GM23338 (cell line): Measurements from ENCODE around the gene NCR2. TPM values are rescaled to one million over a fixed set of nuclear protein-coding genes. Genes with fewer than 3 reads are reported as not detected.

Experiments
- ATAC-seq: fragments of 200-7000 bp; cut with Tn5 transposase; 3 replicates; pipeline ENCODE4 v1.9.1; 2020
- DNase-seq: peaks from one replicate; pipeline ENCODE4 v3.0.0-alpha.2; 2015; ENCODE audit warnings: low spot score
- H2AFZ ChIP-seq: fragments of 200-600 bp; sonication (generic); 2 replicates; pipeline ENCODE4 v1.8.0; 2016; ENCODE audit warnings: antibody characterized with exemption, mild to moderate bottlenecking, moderate library complexity
- H3F3A ChIP-seq: fragments of 200-600 bp; sonication (generic); replicated peaks from 2 replicates; pipeline ENCODE4 v1.8.0; 2017; ENCODE audit warnings: antibody characterized with exemption, mixed run types, low read depth
- H3K27ac ChIP-seq: fragments of 200-600 bp; sonication (generic); 2 replicates; pipeline ENCODE4 v1.6.1; 2016; ENCODE audit warnings: low read depth
- H3K27me3 ChIP-seq: fragments of 200-600 bp; sonication (generic); 2 replicates; pipeline ENCODE4 v1.8.0; 2016; ENCODE audit warnings: mild to moderate bottlenecking, mixed run types, moderate library complexity; ENCODE audit not compliant: insufficient read depth
- H3K36me3 ChIP-seq: fragments of 200-600 bp; sonication (generic); 2 replicates; pipeline ENCODE4 v1.8.0; 2016; ENCODE audit warnings: mild to moderate bottlenecking; ENCODE audit not compliant: insufficient read depth
- H3K4me1 ChIP-seq: fragments of 200-600 bp; sonication (generic); 2 replicates; pipeline ENCODE4 v1.8.0; 2016; ENCODE audit warnings: mild to moderate bottlenecking, moderate library complexity; ENCODE audit not compliant: insufficient read depth
- H3K4me2 ChIP-seq: fragments of 200-600 bp; sonication (generic); 2 replicates; pipeline ENCODE4 v1.7.1; 2017; ENCODE audit warnings: mixed run types
- H3K4me3 ChIP-seq: fragments of 200-600 bp; sonication (generic); 2 replicates; pipeline ENCODE4 v1.6.1; 2016; ENCODE audit warnings: mixed run types
- H3K79me2 ChIP-seq: fragments of 200-600 bp; sonication (generic); replicated peaks from 2 replicates; pipeline ENCODE4 v1.8.0; 2017; ENCODE audit warnings: mild to moderate bottlenecking; ENCODE audit not compliant: insufficient read depth
- H3K9me2 ChIP-seq: fragments of 200-600 bp; sonication (generic); 2 replicates; pipeline ENCODE4 v1.8.0; 2017; ENCODE audit not compliant: insufficient read depth
- H4K20me1 ChIP-seq: fragments of 200-600 bp; sonication (generic); replicated peaks from 2 replicates; pipeline ENCODE4 v1.8.0; 2017; ENCODE audit warnings: mild to moderate bottlenecking; ENCODE audit not compliant: insufficient read depth
- H3K27ac Mint-ChIP-seq: 2 replicates; pipeline ENCODE4 v1.8.0; 2020; ENCODE audit warnings: inconsistent platforms, mild to moderate bottlenecking, moderate library complexity, mixed read lengths
- H3K27me3 Mint-ChIP-seq: 3 replicates; pipeline ENCODE4 v1.8.0; 2022; ENCODE audit warnings: low read depth, mild to moderate bottlenecking, moderate library complexity, mixed read lengths, inconsistent platforms; ENCODE audit not compliant: insufficient read depth, poor library complexity
- H3K36me3 Mint-ChIP-seq: 3 replicates; pipeline ENCODE4 v1.8.0; 2021; ENCODE audit warnings: low read depth, mild to moderate bottlenecking, inconsistent platforms, moderate library complexity, mixed read lengths
- H3K4me1 Mint-ChIP-seq: 3 replicates; pipeline ENCODE4 v1.8.0; 2020; ENCODE audit warnings: mild to moderate bottlenecking, inconsistent platforms, mixed read lengths
- H3K4me3 Mint-ChIP-seq: 3 replicates; pipeline ENCODE4 v1.8.0; 2021; ENCODE audit warnings: moderate library complexity, mild to moderate bottlenecking, inconsistent platforms, mixed read lengths
- H3K9me3 Mint-ChIP-seq: 3 replicates; pipeline ENCODE4 v1.8.0; 2020; ENCODE audit warnings: moderate library complexity, mild to moderate bottlenecking, inconsistent platforms, mixed read lengths
- CREB1 ChIP-seq: fragments of 250-450 bp; sonication (Bioruptor Pico); IDR thresholded peaks from 2 replicates; pipeline ENCODE4 v1.5.0; 2020; ENCODE audit warnings: low read depth, mild to moderate bottlenecking, moderate library complexity
- CTCF ChIP-seq, 2 experiments: fragments of 200-600 bp in 1 of 2; sonication (generic) in 1 of 2; conservative IDR thresholded peaks; 2 replicates each; pipeline versions ENCODE4 v1.5.1 to v1.6.1; 2016 to 2017; ENCODE audit warnings: antibody characterized with exemption in 2 of 2, low read depth in 2 of 2, mild to moderate bottlenecking in 2 of 2, moderate library complexity in 1 of 2
- EZH2 ChIP-seq: fragments of 200-600 bp; sonication (generic); IDR thresholded peaks from one replicate; pipeline ENCODE4 v1.8.0; 2017; ENCODE audit warnings: antibody characterized with exemption, mild to moderate bottlenecking, low read depth; ENCODE audit not compliant: unreplicated experiment
- EZH2phosphoT487 ChIP-seq: fragments of 200-600 bp; sonication (generic); IDR thresholded peaks from one replicate; pipeline ENCODE4 v1.8.1; 2018; ENCODE audit warnings: antibody characterized with exemption; ENCODE audit not compliant: unreplicated experiment
- JUNB ChIP-seq: IDR thresholded peaks from one replicate; pipeline ENCODE4 v1.6.1; 2016; ENCODE audit warnings: antibody characterized with exemption; ENCODE audit not compliant: unreplicated experiment
- NANOG ChIP-seq: IDR thresholded peaks from 2 replicates; pipeline ENCODE4 v1.6.1; 2016; ENCODE audit warnings: antibody characterized with exemption, borderline replicate concordance
- POLR2AphosphoS5 ChIP-seq: IDR thresholded peaks from 2 replicates; pipeline ENCODE4 v1.6.1; 2016; ENCODE audit warnings: antibody characterized with exemption, low read depth
- STAT1 ChIP-seq: IDR thresholded peaks from one replicate; pipeline ENCODE4 v1.6.1; 2016; ENCODE audit warnings: antibody characterized with exemption; ENCODE audit not compliant: unreplicated experiment
- ZNF114 ChIP-seq: fragments of 250-450 bp; sonication (Bioruptor Pico); IDR thresholded peaks from 2 replicates; pipeline ENCODE4 v1.5.0; 2020; ENCODE audit warnings: mild to moderate bottlenecking, moderate library complexity
- ZNF331 ChIP-seq: fragments of 250-450 bp; sonication (Bioruptor Pico); IDR thresholded peaks from 2 replicates; pipeline ENCODE4 v1.5.0; 2020; ENCODE audit warnings: low read depth, mild to moderate bottlenecking, moderate library complexity
- polyA plus RNA-seq: library from polyadenylated mRNA; unstranded; fragments of >200 nt; fragmentation: Nextera tagmentation; extraction: Ambion mirVana; gene quantifications from 2 replicates; pipeline ENCODE4 v1.2.1, GENCODE V29; 2016
- total RNA-seq: library from RNA; depleted of rRNA; stranded (reverse); fragments of >200 nt; shearing (Covaris generic); gene quantifications from 2 replicates; pipeline ENCODE4 v1.2.3, GENCODE V29; 2014
- TF ChIP-seq, protein P1 (sequence below): IDR thresholded peaks from one replicate; pipeline ENCODE4 v1.6.1; 2018; ENCODE audit warnings: antibody characterized with exemption; ENCODE audit not compliant: unreplicated experiment
- TF ChIP-seq, protein P2 (sequence below): IDR thresholded peaks from 2 replicates; pipeline ENCODE4 v1.6.1; 2016; ENCODE audit warnings: antibody characterized with exemption

Gene NCR2
- total and polyA plus RNA-seq, 2 experiments from 2014 or later: not detected

GRCh38 chr6:41373627-41373918 lies 38.2 kb downstream of the NCR2 start:
- peak overlapping the region; percentile 63 for H3K4me3 Mint-ChIP-seq
- Histone ChIP-seq H3F3A (peaks cover 31% of the 10 kb centered on the region; the same call in 1 of the 2 replicates), H3K4me1 (peaks cover 45% of the 10 kb centered on the region), H3K4me3 (peak overlapping the region; percentile 59), H3K27me3 (peaks cover 98% of the 10 kb centered on the region), H3K79me2 (no peaks in the 10 kb centered on the region), H4K20me1 (peaks cover 7% of the 10 kb centered on the region), H3K27ac (no peak overlapping the region), H3K36me3 (no peaks in the 10 kb centered on the region), H3K4me2 (peak overlapping the region; percentile 87), H2AFZ (peak overlapping the region; percentile 85), H3K9me2 (no peaks in the 10 kb centered on the region)
- peaks cover 98% of the 10 kb centered on the region for H3K27me3 Mint-ChIP-seq
- H3K36me3 Mint-ChIP-seq: no peaks in the 10 kb centered on the region
- no peak overlapping the region for H3K27ac Mint-ChIP-seq
- DNase-seq (no peak), ATAC-seq (no peak)
- TF ChIP-seq, protein P1, sequence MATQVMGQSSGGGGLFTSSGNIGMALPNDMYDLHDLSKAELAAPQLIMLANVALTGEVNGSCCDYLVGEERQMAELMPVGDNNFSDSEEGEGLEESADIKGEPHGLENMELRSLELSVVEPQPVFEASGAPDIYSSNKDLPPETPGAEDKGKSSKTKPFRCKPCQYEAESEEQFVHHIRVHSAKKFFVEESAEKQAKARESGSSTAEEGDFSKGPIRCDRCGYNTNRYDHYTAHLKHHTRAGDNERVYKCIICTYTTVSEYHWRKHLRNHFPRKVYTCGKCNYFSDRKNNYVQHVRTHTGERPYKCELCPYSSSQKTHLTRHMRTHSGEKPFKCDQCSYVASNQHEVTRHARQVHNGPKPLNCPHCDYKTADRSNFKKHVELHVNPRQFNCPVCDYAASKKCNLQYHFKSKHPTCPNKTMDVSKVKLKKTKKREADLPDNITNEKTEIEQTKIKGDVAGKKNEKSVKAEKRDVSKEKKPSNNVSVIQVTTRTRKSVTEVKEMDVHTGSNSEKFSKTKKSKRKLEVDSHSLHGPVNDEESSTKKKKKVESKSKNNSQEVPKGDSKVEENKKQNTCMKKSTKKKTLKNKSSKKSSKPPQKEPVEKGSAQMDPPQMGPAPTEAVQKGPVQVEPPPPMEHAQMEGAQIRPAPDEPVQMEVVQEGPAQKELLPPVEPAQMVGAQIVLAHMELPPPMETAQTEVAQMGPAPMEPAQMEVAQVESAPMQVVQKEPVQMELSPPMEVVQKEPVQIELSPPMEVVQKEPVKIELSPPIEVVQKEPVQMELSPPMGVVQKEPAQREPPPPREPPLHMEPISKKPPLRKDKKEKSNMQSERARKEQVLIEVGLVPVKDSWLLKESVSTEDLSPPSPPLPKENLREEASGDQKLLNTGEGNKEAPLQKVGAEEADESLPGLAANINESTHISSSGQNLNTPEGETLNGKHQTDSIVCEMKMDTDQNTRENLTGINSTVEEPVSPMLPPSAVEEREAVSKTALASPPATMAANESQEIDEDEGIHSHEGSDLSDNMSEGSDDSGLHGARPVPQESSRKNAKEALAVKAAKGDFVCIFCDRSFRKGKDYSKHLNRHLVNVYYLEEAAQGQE: no peak
- TF ChIP-seq EZH2: peak; percentile 98
- peaks cover 46% of the 10 kb centered on the region for H3K4me1 Mint-ChIP-seq
- H3K9me3 Mint-ChIP-seq: no peaks in the 10 kb centered on the region; the same call in 2 of the 3 replicates

- peaks cover 98% of the 10 kb centered on the region for H3K27me3 Mint-ChIP-seq
- H3K4me1 ChIP-seq: peaks cover 45% of the 10 kb centered on the region
- no peaks in the 10 kb centered on the region for H3K36me3 Mint-ChIP-seq
- no peaks in the 10 kb centered on the region for H3K36me3 ChIP-seq
- no peak overlapping the region for H3K27ac Mint-ChIP-seq
- H3F3A ChIP-seq: peaks cover 30% of the 10 kb centered on the region; the same call in 1 of the 2 replicates
- no peaks in the 10 kb centered on the region; the same call in 2 of the 3 replicates for H3K9me3 Mint-ChIP-seq
- peak overlapping the region; percentile 85 for H2AFZ ChIP-seq
- peak overlapping the region; percentile 63 for H3K4me3 Mint-ChIP-seq
- peaks cover 100% of the 10 kb centered on the region for H3K27me3 ChIP-seq
- no peak overlapping the region for H3K27ac ChIP-seq
- peak; percentile 85 for DNase-seq
- H3K4me1 Mint-ChIP-seq: peaks cover 43% of the 10 kb centered on the region
- H3K9me2 ChIP-seq: no peaks in the 10 kb centered on the region
- peak overlapping the region; percentile 87 for H3K4me2 ChIP-seq
- H4K20me1 ChIP-seq: peaks cover 7% of the 10 kb centered on the region
- peak overlapping the region; percentile 59 for H3K4me3 ChIP-seq
- peak; percentile 19 for ATAC-seq
- no peaks in the 10 kb centered on the region for H3K79me2 ChIP-seq
- TF ChIP-seq EZH2phosphoT487: peak; percentile 69
- no peak for TF ChIP-seq CTCF (conservative IDR thresholded peaks at IDR 0.05; ENCODE audit: low read depth in 2 of 2)
- no peak for TF ChIP-seq NANOG
- peak; percentile 21; the same call in 1 of the 2 replicates for TF ChIP-seq CREB1 (CRISPR knock-in tag)
- no peak for TF ChIP-seq STAT1
- no peak for TF ChIP-seq JUNB
- TF ChIP-seq, protein P2, sequence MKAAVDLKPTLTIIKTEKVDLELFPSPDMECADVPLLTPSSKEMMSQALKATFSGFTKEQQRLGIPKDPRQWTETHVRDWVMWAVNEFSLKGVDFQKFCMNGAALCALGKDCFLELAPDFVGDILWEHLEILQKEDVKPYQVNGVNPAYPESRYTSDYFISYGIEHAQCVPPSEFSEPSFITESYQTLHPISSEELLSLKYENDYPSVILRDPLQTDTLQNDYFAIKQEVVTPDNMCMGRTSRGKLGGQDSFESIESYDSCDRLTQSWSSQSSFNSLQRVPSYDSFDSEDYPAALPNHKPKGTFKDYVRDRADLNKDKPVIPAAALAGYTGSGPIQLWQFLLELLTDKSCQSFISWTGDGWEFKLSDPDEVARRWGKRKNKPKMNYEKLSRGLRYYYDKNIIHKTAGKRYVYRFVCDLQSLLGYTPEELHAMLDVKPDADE: no peak
- no peak for TF ChIP-seq POLR2AphosphoS5
- TF ChIP-seq ZNF114 (CRISPR knock-in tag): no peak
- peak; percentile 13 for TF ChIP-seq EZH2
- TF ChIP-seq, protein P1: no peak
- TF ChIP-seq ZNF331 (CRISPR knock-in tag): no peak
These were observed 38.7 kb downstream of the NCR2 start for GRCh38 chr6:41373919-41374617.
